GM18502 (cell line): ENCODE measurements around the gene GLDN.

Source experiments
- ATAC-seq: cut with Tn5 transposase; IDR thresholded peaks from one replicate; pipeline ENCODE4 v1.9.1; 2021; ENCODE audit warnings: mild to moderate bottlenecking; ENCODE audit not compliant: unreplicated experiment, poor library complexity

The GLDN gene

DNA sequence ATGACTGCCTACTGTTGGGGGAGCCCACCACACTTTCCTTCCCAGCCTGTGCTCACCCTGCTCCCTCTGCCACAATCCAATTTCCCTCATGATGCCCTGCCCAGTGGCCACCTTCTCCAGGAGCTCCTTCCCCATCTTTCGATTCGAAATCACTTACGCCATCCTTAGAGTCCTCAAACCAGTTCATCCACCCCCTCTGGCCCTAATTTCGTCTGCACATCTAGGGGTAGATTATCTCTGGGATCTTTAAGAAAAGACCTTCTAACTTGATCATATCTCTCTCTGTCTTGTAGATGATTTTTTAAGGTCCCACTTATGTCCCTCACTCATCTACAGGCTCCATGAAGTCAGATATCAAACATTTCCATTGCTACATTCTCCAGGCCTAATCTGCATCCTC is 20.1 kb upstream of the GLDN start:
- no peak for ATAC-seq

DNA sequence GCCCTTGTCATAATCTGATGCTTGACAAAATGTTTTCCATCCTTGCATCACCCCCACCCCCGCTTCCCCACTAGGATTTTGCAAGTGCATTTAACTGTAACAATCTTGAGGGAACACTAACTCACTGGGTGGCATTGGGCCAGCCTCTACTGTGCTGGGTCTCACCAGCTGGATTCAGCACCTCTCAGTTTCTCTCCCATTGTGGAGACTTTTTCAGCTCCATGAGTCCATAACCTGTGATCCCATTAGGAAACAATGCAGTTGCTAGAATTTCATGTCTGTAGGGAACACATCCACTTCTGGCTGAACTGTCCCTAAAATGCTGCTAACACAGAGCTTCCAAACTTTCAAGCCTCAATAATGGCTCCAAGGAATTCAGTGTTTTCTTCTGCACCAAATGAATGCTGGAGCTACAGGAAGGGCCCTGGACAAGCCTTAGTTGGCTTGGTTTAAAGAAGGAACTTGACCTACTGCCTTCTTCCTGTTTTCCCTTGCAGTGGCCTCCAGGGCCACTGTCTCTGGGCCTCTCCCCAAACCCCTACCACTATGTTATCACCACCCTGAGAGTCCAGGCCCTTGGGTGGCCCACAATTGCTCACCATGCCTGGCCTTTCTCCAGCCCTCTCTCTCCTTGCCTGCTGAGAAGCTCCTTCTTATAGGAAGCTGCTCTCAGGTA is 18.7 kb upstream of the GLDN start:
- ATAC-seq: no peak

DNA sequence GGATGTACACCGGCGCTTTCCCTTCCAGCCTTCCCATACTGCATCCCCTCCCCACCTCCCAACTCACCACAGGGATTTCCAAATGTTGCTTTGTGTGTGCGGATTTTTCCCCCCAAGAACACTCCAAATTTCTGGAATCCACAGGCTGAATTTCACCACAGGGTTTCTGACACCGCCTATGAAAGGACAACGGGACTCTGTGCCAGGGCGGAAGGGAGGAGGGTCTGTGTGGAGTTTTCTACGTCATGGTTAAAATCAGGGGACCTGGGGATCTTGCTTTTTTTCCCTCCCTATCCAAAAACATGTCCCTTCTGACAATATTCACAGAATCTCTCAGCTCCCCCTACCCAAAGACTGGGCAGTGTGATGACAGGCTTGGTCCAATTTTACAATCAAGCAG is 17.7 kb upstream of the GLDN start:
- no peak for ATAC-seq

DNA sequence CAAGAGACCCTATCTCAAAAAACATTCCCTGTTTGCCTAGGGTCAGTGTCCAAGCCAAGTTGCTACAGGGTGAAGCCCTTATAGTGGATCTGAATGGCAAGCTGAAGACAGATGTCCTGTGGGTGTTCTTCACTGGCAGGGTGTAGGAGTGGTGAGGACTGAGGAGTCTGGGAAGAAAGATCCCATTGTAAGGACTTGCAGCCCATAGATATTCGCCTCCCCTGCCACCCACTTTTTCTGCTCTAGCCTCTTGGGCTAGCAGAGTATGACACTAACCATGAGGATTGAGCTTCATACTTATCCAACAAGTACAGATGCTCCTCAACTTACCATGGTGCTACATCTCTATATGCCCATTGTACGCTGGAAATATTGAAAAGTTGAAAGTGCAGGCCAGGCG is 16.3 kb upstream of the GLDN start:
- no peak for ATAC-seq

DNA sequence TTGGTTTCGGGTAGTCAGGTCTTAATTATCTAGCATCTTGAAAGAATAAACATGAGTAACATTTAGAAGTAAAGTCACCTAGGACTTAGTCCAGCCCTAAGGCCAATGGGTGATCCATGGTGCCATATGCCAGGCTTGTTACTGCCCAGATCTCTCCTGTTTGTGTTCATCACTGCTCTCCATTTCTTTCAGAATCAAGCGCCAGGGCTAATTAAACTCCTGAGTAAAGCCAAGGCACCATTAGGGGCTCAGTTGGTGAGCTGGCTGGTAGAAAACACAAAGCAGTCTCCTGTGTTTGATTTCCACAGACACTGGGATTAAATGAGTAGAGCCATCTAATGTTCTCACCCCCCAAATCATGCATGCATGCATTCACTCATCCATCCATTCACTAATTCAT is 14.4 kb upstream of the GLDN start:
- ATAC-seq: no peak

DNA sequence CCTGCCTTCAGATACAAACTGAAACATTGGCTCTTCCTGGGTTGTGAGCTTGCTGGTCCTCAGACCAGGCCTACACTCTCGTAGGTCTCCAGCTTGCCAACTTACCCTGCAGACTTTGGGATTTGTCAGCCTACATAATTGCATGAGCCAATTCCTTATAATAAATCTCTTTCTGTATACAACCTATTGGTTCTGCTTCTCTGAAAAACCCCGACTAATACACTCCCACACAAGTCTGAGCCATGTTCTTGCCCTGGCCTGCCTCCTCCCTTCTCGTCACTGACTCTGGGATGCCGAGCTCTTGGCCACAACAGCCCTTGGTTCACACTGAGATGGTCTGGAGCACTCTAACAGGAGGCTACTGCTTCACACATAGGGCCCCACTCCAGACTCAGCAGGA is 12.5 kb upstream of the GLDN start:
- ATAC-seq: no peak

DNA sequence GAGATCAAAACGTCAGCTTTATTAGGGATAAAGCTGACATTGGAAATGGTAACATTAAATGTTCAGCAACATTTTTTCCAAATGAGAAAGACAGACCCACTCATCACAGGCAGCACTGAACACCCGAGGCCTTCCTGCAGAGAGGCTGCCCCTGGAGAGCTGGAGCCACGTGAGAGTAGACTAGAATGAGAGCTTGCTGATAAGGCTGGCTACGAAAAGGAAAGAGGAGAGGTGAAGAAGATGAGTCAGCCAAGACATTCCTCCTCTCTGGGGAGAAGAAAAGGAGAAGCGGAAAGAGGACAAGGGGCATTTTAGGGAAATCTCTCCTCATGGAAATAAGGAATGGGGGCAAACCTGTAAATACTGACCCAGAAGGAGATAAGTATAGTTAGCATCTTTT is 10.3 kb upstream of the GLDN start:
- no peak for ATAC-seq

DNA sequence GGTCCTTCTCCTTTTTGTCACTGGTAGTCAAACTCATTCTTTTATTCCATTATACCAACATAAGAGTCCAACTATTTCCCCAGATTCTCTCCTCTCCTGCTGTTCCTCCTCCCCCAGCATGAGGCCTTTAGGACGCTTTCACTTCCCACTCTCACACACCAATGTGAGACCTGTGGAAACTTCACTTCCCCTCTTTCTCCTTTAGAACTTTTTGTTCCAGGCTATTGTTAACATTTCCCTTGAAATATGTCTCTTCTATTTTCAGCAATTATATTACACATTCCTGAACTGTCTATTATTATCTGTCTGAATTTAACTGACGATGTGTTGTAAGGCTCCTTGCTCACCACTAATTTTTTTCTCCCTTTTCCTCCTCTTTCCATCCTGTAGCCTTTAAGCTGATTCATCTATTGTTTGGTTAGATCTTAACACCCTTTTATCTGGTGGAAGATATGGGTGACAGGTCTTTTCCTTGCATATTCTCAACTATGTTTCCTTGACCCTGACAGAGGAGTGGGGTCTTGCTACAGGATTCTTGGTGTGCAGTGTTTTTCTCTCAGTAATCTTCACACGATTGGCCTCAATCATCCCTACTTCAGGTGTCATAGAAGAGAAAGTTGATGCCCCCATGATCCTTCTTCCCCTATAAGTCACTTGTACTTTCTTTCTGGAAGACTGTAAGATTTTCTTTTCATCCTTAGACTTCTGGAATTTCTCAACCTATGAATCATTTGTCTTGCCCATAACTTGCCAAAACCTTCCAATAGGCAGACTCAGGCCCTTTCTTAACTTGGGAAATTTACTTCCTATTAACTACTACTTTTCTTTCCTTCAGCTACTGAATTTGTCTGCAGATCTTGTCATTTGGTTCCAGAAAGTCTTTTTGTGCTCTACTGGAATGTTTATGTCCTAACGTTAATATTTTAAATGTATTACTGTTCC is 9.0 kb upstream of the GLDN start:
- no peak for ATAC-seq

DNA sequence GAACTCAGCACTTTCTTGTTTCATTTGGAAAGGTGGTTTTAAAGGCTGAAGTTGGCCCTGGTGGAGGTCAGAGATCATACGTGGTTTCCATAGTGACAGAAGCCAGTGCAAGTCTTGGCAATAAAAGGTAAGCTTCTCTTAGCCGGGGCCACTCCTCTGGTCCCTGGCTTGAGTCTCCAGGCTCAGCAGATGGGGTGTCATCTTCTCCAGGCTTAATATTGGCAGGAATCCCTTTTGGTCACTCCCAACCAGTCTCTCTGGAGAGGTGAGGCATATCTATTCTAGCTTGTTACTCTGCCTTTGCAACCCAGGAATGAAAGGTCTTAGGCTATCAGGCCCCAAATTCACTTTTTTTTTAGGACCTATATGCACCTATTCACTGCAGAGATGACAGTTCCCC is 7.9 kb upstream of the GLDN start:
- ATAC-seq: no peak

DNA sequence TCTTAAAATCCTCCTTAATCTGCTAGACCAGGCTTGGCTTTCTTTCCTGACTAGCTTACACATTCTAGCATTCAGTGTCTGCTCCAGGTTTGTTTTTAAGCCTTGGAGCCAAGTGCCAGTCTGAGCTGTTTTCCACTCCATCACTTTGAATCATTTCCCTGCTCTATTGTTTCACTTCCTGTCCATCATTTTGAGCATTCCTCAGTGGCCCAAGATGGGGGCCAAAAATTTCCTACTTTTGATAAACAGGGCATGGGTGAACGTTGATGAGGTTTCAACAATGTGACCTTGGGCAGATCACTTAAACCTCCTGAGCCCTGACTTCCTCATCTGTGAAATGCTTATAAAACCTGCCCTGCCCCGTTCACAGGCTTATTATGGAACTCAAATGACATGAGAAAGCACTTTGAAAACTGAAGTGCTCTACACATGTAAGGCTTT is 7.4 kb upstream of the GLDN start:
- ATAC-seq: no peak

DNA sequence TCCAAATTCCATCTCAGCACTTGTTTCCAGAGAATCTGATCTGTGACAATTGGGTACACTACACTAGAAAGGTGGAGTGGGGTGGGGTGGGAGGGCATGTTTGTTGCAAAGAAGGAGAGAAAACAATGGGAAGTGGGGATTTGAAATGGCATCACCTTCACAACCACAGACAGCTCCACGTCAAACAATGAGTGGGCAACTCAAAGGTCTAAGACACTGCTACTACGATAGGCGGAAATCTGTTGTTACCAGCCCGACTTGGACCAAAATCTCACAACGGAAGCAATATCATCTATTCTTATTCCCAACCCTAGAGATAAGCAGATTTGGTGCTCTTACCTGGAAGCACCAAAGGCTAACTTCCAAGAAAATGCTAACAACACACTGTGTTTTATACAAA is 6.4 kb upstream of the GLDN start:
- ATAC-seq: no peak

DNA sequence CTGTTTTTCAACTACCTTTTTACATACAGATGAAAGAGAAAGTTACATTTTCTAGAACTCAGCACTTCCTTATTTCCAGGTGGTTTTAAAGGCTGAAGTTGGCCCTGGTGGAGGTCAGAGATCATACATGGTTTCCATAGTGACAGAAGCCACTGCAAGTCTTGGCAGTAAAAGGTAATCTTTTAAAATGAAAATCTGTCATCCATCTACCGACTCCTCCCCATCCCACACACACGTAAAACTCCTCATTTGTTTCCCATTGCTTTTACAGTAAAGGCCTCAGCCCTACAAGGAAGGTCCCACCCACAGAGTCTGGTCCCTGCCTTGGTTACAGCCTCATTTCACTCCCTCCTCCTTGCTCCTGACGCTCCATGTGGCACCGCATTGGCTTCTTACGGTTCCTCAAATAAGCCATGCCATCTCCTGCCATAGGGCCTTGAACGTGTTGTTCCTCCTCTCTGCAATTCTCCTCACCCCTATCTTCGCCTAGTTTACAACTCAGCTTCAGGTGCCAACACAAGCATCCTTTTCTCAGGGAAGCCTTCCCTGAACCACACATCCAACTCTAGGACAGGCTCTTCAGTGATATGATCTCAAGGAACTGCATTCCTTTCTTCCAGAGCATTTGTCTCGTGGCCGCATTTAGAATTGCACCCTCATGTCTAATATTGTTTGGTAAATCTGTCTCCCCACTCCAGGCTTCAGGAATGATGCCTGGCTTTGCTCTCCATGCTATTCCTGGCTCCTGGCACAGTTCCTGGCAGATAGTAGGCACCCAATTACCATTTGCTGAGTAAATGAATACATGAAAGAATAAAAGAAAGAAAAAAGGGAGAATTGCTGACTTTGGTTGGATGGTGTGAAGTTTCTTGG is 5.7 kb upstream of the GLDN start:
- ATAC-seq: peak; percentile 79

DNA sequence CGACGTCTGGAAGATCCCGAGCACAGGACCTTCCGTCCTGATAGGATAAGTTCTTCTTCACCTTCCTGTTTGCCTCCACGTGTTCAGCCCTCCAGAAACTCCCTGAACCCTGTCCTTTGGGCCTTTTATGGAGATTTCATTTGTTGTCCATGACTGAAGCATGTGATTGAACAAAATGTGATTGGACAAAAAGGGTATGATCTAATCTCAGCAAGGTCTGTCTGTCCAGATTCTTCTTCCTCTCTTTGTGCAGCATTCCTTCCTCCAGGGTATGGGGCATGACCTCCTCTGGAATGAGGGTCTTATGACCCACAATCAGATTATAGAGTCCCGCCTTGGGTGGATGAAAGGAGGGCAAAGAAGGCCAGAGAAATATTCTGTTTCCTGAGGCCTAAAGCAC is 3.0 kb upstream of the GLDN start, which contains the start of gene CYP19A1:
Gene CYP19A1 (minus strand): TSS at position 101 of the 400 bp plus-strand sequence. CDS start 95,684 bp downstream, outside the sequence.
- ATAC-seq: no peak

DNA sequence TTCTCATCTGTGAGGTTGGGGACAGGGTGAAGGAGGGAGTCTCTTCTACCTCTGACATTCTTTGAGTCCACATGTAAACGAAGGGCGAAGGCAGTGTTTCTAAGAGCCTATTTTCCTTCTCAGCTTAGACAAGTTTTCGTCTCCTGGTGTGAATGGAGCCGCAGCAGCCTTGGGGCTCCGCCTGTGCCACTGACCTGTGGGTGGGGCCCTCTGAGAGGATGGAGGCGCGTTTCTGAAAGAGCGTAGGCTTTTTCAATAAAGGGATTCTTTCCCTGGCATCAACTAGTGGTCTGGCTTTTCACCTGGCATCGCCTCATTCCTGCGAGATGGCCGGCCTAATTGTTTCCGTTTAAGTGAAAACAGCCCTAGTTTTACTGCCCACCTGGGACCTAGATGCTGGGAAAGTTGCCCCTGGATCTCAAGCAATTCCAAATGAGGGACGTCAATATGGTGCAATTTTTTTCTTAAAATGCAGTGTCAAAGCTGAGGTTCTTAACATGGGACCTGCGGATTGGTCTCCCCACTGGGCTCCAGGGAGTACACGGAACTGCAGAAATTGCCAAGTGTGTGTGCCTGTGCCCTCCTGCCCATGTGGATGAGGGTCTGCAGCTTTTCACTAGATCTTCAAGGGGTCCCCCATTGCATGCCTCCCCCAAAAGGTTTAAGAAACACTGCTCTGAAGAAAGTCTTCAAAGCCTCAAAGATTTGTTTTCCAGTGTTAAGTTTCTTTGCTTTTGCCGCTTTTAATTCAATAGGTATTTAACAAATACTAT is 958 bp downstream of the GLDN start:
- ATAC-seq: no peak

DNA sequence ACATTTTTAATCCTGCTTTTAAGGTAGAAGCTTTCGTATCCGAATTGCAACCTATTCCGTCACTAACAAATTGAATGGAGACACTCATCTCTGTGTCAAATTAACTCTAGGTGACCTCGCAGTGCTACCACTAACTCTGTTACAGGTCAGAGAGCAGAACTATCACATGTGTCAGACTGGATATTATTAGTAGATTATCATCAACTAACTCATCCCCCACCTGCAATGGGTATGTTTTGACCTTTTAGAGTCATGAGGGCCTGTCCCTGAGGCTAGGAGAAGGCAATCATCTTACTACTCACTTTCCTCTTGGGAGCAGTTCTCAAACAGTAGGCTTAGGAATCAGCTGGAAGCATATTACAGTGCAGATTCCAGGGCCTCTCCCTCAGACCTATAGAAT is 2.0 kb downstream of the GLDN start:
- ATAC-seq: no peak

DNA sequence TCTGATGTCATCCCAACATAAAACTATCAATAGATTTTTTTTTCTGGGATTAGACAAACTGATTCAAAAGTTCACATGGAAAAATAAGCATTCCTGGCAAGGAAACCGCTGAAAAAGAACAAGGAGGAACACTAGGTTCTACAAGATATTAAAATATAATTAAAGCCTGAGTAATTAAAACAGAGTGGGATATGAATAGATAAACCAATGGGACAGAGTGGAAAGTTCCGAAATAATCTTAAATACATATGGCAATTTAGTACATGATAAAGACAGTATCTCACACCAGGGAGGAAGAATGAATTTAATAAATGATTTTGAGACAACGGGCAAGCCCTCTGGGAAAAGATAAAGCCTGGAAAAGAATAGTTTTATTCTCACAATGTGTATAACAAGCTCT is 4.7 kb downstream of the GLDN start:
- no peak for ATAC-seq

DNA sequence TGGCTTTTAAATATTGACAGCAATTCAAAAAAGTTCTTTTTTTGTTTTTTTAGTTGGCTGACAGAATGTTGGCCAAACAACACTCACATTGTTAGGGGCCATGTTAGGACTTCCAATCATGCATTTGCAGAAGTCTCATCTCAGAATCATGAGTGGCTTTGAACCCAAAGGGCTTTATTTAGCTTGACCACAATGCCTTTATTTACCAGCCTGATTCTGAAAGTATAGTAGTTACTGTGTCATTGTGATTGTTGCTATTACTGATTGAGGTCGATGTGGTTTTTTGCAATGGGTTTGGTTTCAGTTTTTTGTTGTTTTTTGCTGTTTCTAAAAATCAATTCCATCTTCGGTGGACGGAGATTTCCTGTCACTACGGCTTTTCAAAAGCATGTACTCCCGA is 7.2 kb downstream of the GLDN start:
- peak; percentile 98 for ATAC-seq

DNA sequence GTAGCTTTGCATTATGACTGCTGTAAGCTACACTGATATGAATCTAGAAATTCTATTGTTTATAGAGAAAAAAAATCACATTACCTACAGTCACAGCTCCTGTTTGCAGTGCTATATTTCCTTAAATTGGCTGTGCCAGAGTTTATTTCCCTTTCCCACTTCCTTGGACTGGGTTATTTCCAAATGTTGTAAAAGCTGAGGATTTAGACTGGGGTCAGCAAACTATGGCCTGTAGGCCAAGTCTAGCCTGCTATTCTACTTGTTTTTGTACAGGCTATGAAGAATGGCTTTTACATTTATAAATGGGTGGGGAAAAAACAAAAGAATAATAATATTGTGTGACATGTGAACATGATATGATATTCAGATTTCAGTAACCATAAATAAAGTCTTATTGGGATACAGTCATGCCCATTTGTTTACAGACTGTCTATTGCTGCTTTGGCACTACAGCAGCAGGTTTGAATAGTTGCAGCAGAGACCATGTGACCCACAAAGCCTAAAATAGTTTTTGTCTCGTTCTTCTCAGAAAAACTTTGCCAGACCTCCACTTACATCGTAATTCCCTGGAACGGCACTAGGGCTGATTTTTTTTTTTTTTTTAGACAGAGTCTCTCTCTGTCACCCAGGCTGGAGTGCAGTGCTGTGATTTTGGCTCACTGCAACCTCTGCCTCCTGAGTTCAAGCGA is 7.8 kb downstream of the GLDN start:
- ATAC-seq: peak; percentile 18

DNA sequence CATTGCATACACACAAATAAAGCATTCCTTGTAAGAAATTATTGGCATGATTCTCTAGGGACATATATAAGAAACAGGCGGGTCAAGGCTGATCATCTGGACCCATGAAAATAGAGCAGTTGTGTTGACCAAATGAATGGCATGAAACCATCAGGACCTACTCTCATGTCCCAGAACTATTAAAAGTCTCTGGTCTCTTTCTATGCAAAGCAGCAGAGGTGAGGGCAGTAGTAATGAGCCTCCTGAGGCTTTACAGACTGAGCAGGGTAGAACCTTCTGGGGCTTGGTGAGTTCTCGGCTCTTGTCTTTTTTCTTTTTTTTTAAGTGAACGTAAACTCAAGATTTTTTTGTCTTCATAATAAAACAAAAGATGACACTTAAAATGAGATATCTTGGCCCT is 9.3 kb downstream of the GLDN start:
- no peak for ATAC-seq
